Amygdala (tissue), 56 donors: ENCODE measurements around the gene ATG14.
"Not testable (repeated sequence)": the region's sequence is repeated elsewhere in the genome, so short reads cannot be mapped to it uniquely, and the experiment has no call there.

Experiments used
- DNase-seq, 56 donors: peaks; one replicate each; lab custom pipeline; 2025; lab: John Stamatoyannopoulos, UW

Gene ATG14

DNA sequence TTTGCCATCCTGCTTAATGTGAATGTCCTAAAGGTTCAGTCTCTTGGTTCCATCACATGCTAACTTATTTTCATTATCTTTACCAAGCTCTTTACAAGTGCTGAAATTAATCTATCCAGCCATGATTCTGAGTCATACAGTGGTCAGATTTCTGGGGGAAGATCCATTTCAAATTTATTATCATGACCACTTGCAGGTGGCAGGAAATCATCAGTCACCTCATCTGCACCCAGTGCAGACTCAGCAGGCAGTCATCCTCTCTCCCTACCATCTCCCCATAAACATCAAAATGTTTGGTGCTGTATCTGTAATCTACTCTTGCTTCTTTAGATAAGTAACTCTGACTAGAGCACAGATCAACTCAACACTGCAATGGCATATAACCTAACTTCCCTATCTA is 23.5 kb downstream of the ATG14 start:
- DNase-seq = no peak

DNA sequence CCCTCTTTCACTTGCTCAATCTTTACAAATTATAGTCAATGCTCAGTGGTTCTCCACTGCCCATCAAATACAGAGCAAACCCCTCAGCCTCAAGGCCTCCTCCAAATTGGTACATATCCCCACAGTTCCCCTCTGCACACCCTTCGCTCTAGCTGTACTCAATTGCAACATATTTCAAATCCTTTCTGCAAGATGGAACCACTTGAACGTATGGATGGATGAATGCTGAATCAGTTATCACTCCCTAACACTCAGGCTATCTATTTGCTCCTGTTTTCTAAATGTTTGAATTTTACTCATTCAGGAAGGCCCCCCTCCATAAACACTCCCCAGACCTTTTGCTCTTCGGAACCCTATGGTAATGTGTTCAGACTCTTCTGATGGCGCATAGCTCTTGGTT is 24.5 kb downstream of the ATG14 start:
- no peak for DNase-seq

DNA sequence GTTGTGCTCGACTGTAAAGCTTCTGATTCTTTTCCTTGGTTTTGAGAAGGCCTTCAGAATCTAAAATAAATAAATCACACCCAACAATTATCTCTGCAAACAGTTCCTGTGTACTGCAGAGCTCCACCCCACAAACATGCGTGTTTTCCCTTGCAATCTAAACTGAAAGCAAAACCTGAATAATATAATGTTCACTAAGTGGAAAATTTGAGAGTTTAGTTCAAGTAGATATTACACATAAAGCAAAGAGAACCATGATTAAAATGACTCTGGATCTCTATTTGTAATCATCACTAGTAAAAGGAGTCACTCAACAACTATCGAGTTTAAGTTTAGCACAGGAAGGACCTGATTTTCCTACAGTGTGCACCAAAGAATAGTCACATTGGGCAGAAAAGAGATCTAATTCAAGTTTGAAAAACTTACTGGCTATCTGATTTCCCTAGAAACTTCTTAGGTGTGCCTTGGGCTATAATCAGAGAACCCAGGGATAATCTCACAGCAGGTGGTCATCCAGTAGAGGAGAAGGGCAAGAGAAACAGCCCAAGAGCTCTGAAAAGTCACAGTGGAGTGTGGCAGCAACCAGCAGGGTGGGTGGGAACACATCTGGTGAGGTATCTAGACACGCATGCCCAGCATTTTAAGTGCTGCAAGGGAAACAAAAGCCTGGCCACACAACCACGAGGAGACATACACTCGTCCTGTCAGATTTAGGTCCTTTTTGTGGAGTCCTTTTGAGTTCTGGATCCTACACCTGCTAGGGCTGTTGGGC is 25.4 kb downstream of the ATG14 start:
- no peak for DNase-seq

- no peak for DNase-seq
Observed at GRCh38 chr14:55384536-55384935, 27.1 kb downstream of the ATG14 start.

GRCh38 chr14:55383541-55384140 is 28.0 kb downstream of the ATG14 start:
- DNase-seq = no peak

DNA sequence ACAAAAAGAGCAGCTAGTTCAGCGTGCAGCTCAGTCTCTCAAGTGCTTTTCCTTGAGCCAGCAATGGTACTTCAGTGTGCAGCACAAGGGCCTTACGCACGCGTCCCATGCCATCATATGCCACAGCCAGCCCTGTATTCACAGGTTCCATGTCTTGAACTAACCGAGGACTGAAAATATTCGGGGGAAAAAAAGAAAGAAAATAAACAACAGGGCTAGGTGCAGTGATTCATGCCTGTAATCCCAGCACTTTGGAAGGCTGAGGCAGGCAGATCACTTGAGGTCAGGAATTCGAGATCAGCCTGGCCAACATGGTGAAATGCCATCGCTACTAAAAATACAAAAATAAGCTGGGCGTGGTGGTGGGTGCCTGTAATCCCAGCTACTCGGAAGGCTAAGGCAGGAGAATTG is 28.6 kb downstream of the ATG14 start:
- DNase-seq = not testable (repeated sequence)

GRCh38 chr14:55382483-55382882 is 29.1 kb downstream of the ATG14 start:
- DNase-seq = no peak

DNA sequence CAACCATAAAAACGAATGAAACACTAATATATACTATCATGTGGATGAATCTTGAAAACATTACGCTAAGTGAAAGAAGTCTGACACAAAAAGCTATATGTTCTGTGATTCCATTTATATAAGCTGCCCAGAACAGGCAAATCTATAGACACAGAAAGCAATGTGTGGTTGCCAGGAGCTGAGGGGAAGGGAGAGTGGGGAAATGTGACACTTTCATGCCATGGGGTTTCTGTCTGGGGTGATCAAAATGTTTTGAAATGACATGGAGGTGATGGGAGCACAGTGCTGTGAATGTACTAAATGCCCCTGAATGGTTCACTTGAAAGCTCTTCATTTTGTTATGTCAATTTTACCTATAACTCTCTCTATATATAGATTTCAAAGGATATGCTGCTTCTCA is 30.1 kb downstream of the ATG14 start:
- no peak for DNase-seq

GRCh38 chr14:55381040-55381439 is 30.6 kb downstream of the ATG14 start:
- no peak for DNase-seq

GRCh38 chr14:55377236-55377635 is 34.4 kb downstream of the ATG14 start:
- no peak for DNase-seq

DNA sequence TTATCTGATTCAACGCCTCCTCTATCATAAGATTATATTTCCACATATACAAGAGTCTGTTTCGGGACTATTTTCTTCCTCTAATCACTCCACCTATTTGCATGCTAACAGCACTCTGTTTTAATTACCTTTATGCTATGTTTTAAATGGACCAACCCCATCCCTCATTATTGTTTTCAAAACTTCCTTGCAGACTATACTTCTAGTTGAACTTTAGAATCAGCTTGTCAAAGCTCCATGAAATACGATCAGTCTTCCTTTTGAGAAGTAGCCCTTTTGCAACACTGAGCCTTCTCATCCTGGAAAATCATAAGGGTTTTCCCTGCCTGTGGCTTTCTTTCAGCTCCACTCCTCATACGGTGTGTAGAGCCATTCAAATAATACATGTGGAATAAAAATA is 36.9 kb downstream of the ATG14 start:
- DNase-seq = no peak

GRCh38 chr14:55373784-55374705 is 37.6 kb downstream of the ATG14 start:
- no peak for DNase-seq

DNA sequence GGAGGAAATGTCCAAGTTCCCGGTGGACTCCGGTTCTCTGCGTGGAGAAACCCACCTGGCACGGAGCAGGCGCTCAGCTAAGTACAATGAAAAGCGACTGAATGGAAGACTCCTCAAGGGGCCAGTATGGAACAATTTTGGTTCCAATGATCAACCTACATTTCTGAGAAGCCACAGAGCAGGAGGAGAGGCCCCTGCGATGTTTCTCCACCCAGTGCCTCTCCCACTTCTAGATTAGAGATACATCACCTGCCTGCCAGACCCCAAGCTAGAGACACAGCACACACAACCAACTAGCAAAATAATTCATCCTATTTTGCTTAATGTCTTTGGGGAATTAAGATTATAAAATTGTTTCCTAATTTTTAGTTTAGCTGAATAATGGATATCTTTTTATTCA is 38.8 kb downstream of the ATG14 start:
- DNase-seq = no peak

- DNase-seq = no peak
Observed at GRCh38 chr14:55372423-55372822, 39.2 kb downstream of the ATG14 start.

DNA sequence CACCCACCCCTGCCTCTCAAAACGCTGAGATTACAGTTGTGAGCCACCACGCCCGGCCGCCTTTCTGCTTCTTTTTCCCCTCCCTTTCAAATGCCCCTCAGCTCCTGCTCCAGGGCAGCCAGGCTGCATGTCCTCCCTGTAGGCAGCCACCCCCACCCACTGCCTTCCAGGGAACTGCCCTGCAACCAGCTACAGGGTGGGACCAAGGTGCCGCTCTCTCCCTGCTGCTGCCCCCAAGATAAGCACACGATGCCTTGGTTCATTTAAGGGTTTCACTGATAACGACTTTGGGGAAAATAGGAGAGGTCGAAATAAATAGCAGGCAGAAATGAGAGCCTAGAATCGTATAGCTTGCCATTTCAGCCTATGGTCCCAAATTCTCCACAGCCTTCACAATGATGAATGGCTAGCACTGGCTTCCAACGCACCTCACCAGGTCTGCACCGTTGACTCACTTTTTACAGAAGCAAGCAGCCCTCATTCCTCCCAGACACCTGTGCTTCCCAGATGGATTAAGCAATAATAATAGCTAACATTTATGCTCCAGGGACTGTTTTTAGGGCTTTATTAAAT is 40.7 kb downstream of the ATG14 start:
- DNase-seq = no peak

- DNase-seq = no peak
Observed at GRCh38 chr14:55366271-55366670, 45.4 kb downstream of the ATG14 start.

DNA sequence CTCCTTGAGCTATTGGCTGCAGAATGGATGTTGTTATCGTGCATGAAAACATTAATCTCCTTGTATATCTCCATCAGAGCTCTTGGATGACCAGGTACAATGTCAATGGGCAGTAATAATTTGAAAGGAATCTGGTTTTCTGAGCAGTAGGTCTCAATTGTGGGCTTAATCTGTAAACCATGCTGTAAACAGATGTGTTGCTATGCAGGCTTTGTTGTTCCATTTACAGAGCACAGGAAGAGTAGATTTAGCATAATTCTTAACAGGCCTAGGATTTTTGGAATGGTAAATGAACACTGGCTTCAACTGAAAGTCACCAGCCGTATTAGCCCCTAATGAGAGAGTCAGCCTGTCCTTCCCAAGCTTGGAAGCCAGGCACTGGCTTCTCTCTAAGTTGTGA is 50.4 kb downstream of the ATG14 start:
- no peak for DNase-seq

- DNase-seq = no peak
Observed at GRCh38 chr14:55359307-55359706, 52.3 kb downstream of the ATG14 start.

- no peak for DNase-seq
Observed at GRCh38 chr14:55356913-55357312, 54.7 kb downstream of the ATG14 start.

GRCh38 chr14:55355922-55356321 is 55.7 kb downstream of the ATG14 start:
- DNase-seq = no peak

DNA sequence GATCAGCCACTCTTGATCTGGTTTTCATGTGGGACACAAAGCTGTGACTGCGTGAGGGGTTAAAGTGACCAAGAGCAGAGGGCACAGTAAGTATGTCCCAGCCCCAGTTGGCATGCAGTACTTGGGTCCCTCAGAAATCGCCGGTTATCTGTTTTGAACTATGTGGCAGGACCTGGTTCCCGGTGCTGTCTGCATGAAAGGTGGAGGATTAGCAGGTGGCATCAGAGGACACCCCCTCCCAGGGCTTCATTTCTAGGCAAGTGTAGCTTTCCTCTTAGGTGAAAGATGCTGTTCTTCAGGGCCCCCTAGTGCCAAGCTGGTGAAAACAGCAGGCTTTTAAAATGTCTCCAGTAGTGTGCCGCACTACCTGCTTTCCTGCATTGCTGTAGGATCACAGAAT is 57.1 kb downstream of the ATG14 start:
- DNase-seq = peak in 37 of 56 donors; percentile 2 to 62 (median 22)
